Prostate gland (tissue), 2 donors: ENCODE measurements around the gene WDR64. TPM values are rescaled to one million over a fixed set of nuclear protein-coding genes. Genes with fewer than 3 reads are reported as not detected.
"Not testable (repeated sequence)": the region's sequence is repeated elsewhere in the genome, so short reads cannot be mapped to it uniquely, and the experiment has no call there.

Source experiments
- DNase-seq: peaks from one replicate; pipeline ENCODE4 v3.0.0-alpha.2; 2019; ENCODE audit warnings: low spot score
- H3K27ac ChIP-seq, 2 donors: fragments of 200-600 bp; sonication (generic); 2 replicates each; pipeline ENCODE4 v1.5.1; 2017 to 2019
- H3K27me3 ChIP-seq: fragments of 200-600 bp; sonication (generic); replicated peaks from 2 replicates; pipeline ENCODE4 v1.5.1; 2019; ENCODE audit not compliant: insufficient read depth
- H3K36me3 ChIP-seq, 2 donors: fragments of 200-600 bp; sonication (generic); 1 replicate in 1 of 2; 2 replicates in 1 of 2; pipeline versions ENCODE4 v1.5.1 to v1.8.1; 2017 to 2019
- H3K4me1 ChIP-seq: fragments of 200-600 bp; sonication (generic); replicated peaks from 2 replicates; pipeline ENCODE4 v1.5.1; 2019
- H3K4me3 ChIP-seq, 2 donors: fragments of 200-600 bp; sonication (generic); 2 replicates each; pipeline ENCODE4 v1.5.1; 2017 to 2019
- H3K9me3 ChIP-seq: fragments of 200-600 bp; sonication (generic); 2 replicates; pipeline ENCODE4 v1.5.1; 2017
- POLR2A ChIP-seq: fragments of 450-650 bp; IDR thresholded peaks from one replicate; pipeline ENCODE4 v1.6.1; 2016; ENCODE audit warnings: antibody characterized with exemption, mild to moderate bottlenecking
- POLR2AphosphoS5 ChIP-seq: sonication (generic); formaldehyde crosslinking; IDR thresholded peaks from one replicate; pipeline ENCODE4 v1.6.1; 2017; ENCODE audit warnings: antibody characterized with exemption
- WGBS: methylation state at CpG from one replicate; pipeline ENCODE4 v1.1.5; 2018; 5-methylcytosine and 5-hydroxymethylcytosine counted together
- intact Hi-C: fragments of 100-400 bp; cut with DNase I; formaldehyde crosslinking; loops from one replicate; pipeline ENCODE4 v1.14.2; 2022
- total RNA-seq, 2 donors: library from RNA; depleted of rRNA; stranded (reverse); fragments of >200 nt; gene quantifications; one replicate each; pipeline ENCODE4 v1.1.0, GENCODE V29; 2016
- TF ChIP-seq, protein P1 (sequence below), 4 experiments: fragments of 200-600 bp in 2 of 4; fragments of 450-650 bp in 2 of 4; sonication (generic) in 2 of 4; IDR thresholded peaks; 1 replicate in 3 of 4; 2 replicates in 1 of 4; pipeline ENCODE4 v1.5.1; 2016 to 2019; ENCODE audit warnings: antibody characterized with exemption in 4 of 4, mild to moderate bottlenecking in 2 of 4, moderate library complexity in 2 of 4

Gene WDR64
- total RNA-seq, 2 donors from 2014 or later = 0.91 TPM; not detected in 1

DNA sequence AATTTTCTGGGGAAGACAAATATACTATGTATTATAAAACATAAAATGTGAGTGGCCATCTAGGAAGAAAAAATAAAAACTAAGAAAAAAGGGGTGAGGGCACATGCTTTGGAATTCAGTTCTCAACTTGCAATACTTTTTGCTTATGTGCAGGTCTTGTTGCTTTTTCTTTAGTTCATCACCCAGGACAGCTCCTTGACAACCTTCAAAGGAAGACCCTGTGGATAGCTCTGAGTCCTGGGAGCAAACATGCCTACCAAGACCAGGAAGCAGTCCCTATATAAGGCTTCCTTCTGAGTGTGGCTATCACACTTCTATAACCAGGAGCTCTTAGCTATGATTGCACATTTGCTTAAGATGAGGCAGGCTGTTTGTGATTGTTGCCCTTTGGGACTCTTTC lies 78.0 kb downstream of the WDR64 start:
- Histone ChIP-seq H3K9me3 (no peaks in the 10 kb centered on the region), H3K36me3 (no peaks in the 10 kb centered on the region), H3K27me3 (no peaks in the 10 kb centered on the region), H3K27ac (no peak overlapping the region), H3K4me1 (no peaks in the 10 kb centered on the region), H3K4me3 (no peak overlapping the region)
- no peak for DNase-seq
- intact Hi-C loops = no loop called here
- TF ChIP-seq POLR2A (no peak), POLR2AphosphoS5 (no peak)

DNA sequence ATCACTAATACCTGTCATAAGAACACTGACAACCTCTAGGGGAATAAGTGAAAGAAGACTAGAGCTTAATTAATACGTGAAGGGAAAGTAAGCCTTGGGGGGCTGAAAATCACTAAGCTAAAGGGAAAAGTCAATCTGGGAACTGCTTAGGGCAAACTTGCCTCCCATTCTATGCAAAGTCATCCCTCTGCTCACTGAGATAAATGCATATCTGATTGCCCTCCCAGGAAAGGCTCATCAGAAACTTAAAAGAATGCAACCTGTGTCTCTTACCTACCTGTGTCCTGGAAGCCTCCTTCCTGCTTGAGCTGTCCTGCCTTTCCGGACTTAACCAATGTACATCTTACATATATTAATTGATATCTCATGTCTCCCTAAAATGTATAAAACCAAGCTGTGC lies 81.8 kb downstream of the WDR64 start:
- Histone ChIP-seq H3K27me3 (no peaks in the 10 kb centered on the region), H3K36me3 (no peaks in the 10 kb centered on the region), H3K4me3 (no peak overlapping the region), H3K9me3 (no peaks in the 10 kb centered on the region), H3K4me1 (no peaks in the 10 kb centered on the region), H3K27ac (no peak overlapping the region)
- DNase-seq = no peak
- WGBS = 74% methylated on average over 2 of the region's 2 CpGs
- intact Hi-C loops = no loop called here
- TF ChIP-seq POLR2A (no peak), POLR2AphosphoS5 (no peak)
- TF ChIP-seq, protein P1, sequence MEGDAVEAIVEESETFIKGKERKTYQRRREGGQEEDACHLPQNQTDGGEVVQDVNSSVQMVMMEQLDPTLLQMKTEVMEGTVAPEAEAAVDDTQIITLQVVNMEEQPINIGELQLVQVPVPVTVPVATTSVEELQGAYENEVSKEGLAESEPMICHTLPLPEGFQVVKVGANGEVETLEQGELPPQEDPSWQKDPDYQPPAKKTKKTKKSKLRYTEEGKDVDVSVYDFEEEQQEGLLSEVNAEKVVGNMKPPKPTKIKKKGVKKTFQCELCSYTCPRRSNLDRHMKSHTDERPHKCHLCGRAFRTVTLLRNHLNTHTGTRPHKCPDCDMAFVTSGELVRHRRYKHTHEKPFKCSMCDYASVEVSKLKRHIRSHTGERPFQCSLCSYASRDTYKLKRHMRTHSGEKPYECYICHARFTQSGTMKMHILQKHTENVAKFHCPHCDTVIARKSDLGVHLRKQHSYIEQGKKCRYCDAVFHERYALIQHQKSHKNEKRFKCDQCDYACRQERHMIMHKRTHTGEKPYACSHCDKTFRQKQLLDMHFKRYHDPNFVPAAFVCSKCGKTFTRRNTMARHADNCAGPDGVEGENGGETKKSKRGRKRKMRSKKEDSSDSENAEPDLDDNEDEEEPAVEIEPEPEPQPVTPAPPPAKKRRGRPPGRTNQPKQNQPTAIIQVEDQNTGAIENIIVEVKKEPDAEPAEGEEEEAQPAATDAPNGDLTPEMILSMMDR (IDR thresholded peaks at IDR 0.05) = no peak

DNA sequence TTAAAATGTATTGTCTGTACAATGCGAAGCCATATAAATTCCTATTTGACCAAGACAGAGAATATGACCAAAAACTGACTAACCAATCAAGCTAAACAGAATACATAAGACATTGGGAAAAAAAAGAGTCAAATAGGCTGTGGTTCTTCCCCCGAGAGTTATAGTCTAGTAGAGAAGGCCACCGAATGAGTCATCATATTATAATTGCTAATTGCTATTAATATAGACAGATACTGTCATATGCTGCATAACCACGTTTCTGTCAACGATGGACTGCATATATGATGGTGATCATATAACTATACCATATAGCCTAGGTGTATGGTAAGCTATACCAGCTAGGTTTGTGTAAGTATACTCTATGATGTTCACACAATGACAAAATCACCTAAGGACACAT lies 82.5 kb downstream of the WDR64 start:
- no peak overlapping the region for H3K27ac ChIP-seq
- no peak overlapping the region for H3K4me3 ChIP-seq
- no peaks in the 10 kb centered on the region for H3K4me1 ChIP-seq
- WGBS = 82% methylated on average over 5 of the region's 5 CpGs
- no peaks in the 10 kb centered on the region for H3K9me3 ChIP-seq
- H3K27me3 ChIP-seq = no peaks in the 10 kb centered on the region
- no peaks in the 10 kb centered on the region for H3K36me3 ChIP-seq
- TF ChIP-seq POLR2AphosphoS5 (no peak), POLR2A (no peak)
- TF ChIP-seq, protein P1 (IDR thresholded peaks at IDR 0.05) = no peak
- DNase-seq = no peak
- intact Hi-C loops = no loop called here

DNA sequence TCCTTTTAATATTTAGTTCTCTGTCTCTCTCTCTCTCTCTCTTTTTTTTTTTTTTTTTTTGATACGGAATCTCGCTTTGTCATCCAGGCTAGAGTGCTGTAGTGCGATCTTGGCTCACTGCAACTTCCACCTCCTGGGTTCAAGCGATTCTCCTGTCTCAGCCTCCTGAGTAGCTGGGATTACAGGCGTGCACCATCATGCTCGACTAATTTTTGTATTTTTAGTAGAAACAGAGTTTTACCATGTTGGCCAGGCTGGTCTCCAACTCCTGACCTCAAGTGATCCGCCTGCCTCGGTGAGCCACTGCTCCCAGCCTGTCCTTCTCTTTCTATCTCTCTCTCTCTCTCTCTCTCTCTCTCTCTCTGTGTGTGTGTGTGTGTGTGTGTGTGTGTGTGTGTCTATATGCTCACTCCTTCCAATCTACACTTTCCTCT lies 83.4 kb downstream of the WDR64 start:
- intact Hi-C loops, H3K4me1 ChIP-seq, H3K27ac ChIP-seq, H3K27me3 ChIP-seq, DNase-seq, H3K36me3 ChIP-seq, H3K4me3 ChIP-seq, H3K9me3 ChIP-seq: not testable (repeated sequence)
- WGBS = 87% methylated on average over 8 of the region's 8 CpGs

DNA sequence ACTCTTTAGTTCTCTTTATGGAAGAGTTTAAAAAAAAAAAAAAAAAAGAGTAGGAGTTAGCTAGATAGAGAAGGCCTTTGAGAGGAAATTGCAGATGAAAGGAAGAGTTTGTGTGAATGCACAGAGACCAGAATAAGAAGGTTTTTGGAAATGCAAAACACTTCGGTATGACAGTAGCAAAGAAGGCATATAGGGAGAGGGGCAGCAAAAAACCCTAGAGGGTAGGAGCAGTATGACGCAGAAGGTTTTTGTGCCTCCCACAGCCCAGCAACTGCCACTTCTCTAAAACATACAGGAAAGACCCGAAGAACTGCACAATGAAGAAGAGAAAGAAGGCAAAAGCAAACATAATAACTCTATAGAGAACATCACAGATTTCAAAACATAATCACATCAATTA lies 84.3 kb downstream of the WDR64 start:
- Histone ChIP-seq H3K4me1 (no peaks in the 10 kb centered on the region), H3K27ac (no peak overlapping the region)
- intact Hi-C loops = no loop called here

More for the DNA sequence above, 84.3 kb downstream of the WDR64 start:
- WGBS = 76% methylated on average over 3 of the region's 3 CpGs
- H3K36me3 ChIP-seq = no peaks in the 10 kb centered on the region
- no peak for DNase-seq
- TF ChIP-seq POLR2A = no peak
- TF ChIP-seq, protein P1 (IDR thresholded peaks at IDR 0.05) = no peak
- TF ChIP-seq POLR2AphosphoS5 = no peak
- no peaks in the 10 kb centered on the region for H3K9me3 ChIP-seq
- H3K27me3 ChIP-seq = no peaks in the 10 kb centered on the region
- no peak overlapping the region for H3K4me3 ChIP-seq
